HTERT RPE-1 (cell line): ENCODE measurements around the gene RIT1.

Experiments
- in situ Hi-C: fragments of 300-500 bp; cut with MboI; formaldehyde crosslinking; loops from 4 replicates; pipeline ENCODE4 v1.14.3; 2020; ENCODE audit warnings: low sequenced_read_pairs

Gene RIT1

DNA sequence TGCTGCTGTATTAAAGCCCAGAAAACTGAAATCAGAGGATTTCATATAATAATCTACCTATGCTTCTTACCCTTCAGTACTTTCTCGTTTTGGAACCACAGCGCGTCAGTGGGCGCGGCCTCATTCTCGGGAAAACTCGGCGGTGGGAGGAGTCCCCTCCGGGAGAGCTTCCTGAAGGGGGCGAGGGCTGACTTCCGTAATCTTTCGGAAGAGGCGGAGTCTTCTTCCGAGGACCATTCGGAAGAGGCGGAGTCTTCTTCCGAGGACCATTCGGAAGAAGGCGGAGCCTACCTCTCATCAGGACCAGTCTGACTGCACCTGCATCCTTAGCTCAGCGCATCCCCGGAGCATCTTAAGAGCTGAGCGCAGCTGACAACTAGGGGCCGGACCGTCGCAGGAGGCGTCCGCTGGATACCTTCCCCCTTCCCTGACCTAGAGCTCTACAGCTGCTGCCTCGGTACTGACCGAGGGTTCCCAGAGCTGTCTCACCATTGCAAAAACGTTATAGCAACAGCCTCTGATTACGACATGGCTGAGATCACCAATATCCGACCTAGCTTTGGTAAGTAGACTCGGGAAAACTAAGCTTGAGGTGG lies 51.8 kb downstream of the RIT1 start, which contains the start of gene SYT11:
Gene SYT11 (plus strand): TSS at position 334 of the 596 bp plus-strand sequence. CDS start 195 bp downstream, at position 529.
- in situ Hi-C loops, result no loop called here

DNA sequence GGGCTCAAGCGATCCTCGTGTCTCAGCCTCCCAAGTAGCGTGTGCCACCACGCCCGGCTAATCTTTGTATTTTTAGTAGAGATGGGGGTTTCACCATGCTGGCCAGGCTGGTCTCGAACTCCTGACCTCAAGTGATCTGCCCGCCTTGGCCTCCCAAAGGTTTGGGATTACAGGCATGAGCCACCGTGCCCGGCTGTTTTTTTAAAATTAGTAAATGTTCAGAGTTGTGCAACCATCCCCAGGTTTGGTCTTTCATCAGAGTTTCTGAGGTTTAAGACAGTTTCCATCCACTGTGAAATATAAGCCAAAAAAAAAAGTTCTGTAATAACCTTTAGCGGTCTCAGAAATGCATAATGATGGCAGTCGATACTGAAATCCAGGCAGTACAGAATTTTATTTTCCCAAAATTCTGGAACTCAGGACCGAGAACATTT lies 52.3 kb downstream of the RIT1 start:
- in situ Hi-C loops, result no loop called here

DNA sequence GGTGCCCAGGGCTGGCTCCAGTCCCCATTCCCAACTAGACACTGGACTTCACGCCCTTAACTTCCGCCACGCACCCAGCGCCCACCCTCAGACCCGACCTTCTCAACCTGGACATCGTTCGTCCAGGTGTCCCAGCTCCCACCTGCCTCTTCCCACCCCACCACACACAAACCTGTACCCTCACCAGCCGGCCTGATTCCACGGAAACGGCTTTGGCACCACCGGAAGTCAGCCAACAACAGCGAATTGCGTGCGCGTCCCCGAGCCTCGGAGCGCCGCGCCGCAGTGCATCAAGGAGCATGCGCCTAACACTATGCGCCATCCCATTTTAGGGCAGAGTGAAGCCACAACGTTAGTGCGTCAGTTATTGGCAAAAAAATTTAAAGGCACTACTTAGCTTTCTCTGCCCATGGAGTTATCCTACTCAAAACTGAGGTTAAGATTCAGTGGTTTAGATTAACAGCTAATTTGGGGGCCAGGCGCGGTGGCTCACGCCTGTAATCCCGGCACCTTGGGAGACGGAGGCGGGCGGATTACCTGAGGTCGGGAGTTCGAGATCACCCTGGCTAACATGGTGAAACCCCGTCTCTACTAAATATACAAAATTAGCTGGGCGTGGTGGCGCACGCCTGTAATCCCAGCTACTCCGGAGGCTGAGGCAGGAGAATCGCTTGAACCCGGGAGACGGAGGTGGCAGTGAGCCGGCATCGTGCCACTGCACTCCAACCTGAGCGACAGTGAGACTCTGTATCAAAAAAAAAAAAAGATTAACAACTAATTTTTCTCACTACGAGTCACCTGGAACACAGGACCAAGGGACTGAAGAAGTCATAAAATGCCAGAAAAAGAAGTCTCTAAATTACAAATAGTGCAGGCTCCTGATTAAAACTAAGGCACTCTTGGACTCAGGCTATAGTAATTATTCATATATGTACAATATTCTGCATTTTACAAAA lies 53.9 kb downstream of the RIT1 start, which contains the start of gene GON4L:
Gene GON4L (minus strand): TSS at position 240 of the 956 bp plus-strand sequence. CDS start 3,434 bp downstream, outside the sequence.
- in situ Hi-C loops, result no loop called here

DNA sequence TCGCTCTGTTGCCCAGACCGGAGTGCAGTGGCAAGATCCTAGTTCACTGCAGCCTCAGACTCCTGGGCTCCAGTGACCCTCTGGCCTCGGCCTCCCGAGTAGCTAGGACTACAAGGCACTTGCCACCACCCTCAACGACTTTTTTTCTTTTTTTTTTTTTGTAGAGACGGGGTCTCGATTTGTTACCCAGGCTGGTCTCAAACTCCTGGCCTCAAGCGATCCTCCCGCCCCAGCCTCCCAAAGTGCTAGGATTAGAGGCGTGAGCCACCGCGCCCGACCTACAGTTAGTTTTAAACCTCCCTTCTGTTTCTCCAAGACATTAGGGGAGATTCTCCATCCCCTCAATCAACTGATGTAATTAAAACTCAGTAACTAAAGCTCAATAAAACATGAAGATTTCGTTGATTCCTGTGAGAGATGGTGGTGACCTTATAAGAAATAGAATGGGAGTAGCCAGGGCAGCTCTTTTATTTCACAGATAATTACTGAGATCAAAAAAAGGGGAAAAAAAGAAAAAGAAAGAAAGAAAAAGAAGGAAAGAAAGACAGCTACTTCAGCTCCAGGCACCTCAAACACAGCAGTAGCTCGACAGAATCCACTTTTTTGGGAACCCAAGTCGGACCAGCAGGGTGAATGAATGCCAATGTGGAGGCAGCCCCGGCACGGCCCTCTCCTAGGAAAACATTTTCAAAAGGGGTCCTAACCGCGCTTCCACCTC lies 54.7 kb downstream of the RIT1 start:
- in situ Hi-C loops, result no loop called here

DNA sequence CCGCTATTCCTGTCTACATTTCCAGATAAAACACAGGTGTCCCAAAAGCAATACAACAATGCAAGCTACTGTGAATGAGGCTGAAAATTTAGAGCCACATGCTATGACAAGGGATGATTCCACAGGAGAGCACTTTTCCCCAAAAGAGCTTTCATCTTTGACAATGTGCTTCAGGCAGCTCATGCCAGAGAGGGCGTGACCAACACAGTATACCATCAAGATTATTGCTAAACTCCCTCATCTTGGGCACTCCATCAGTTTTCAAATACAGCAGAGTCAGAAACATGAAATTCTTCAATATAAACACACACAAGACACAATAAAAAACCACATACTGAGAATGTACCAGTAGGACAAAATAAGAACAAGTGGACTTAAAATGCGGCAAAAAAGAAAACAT lies 60.8 kb downstream of the RIT1 start:
- in situ Hi-C loops, result no loop called here

DNA sequence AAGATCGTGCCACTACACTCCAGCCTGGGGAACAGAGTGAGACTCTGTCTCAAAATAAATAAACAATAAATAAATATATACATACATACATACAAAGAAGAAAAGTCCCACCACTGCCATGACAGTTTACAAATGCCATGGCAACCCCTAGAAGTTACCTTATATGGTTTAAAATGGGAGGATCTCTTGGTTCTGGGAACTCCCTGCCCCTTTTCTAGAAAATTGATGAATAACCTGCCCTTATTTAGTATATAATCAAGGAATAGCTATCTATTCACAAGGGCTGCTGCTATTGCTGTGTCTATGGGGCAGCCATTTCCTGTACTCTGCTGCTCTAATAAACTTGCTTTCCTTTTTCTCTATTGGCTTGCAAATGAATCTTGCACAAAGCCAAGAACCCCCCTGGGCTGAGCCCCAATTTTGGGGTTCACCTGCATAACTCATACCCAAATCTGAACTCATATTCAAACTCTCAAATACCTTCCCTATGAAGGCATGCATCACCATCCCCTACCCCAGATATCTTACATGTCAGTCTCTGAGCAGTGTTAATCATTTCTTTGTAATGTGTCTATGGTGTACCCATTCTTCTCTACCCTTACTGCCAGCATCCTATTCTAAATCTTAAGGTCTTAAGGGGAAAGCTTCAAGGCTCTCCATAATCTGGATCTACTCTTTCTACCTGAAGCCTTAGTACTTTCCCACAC lies 63.2 kb downstream of the RIT1 start:
- in situ Hi-C loops, result no loop called here
